HCT116 (cell line): ENCODE data around the gene ECE1. TPM values are rescaled to one million over a fixed set of nuclear protein-coding genes. Genes with fewer than 3 reads are reported as not detected.

ENCODE experiments used
- ATAC-seq: fragments of 200-7000 bp; cut with Tn5 transposase; 2 replicates; pipeline ENCODE4 v1.9.1; 2020; ENCODE audit warnings: mild to moderate bottlenecking, moderate library complexity
- BruUV-seq: library from RNA; stranded (reverse); fragments of 400-500 nt; replicated peaks from 2 replicates; lab custom pipeline; 2021; lab: Mats Ljungman, UMichigan
- CTCF ChIA-PET: fragments of 300-600 bp; sonication (Branson Sonifier 250); formaldehyde crosslinking; loops from one replicate; lab custom pipeline; 2021; ENCODE audit warnings: antibody characterized with exemption; lab: Charles Lee
- POLR2A ChIA-PET: fragments of 300-600, 350-600 bp; sonication (Branson Sonifier 250); formaldehyde crosslinking; loops from one replicate; lab custom pipeline; 2021; ENCODE audit warnings: antibody characterized with exemption; lab: Charles Lee
- RAD21 ChIA-PET, 2 experiments: fragments of 300-600 bp; sonication (Branson Sonifier 250); formaldehyde crosslinking; loops; one replicate each; lab custom pipeline; 2023; ENCODE audit warnings: low total read pairs in 2 of 2; ENCODE audit not compliant: uncharacterized antibody in 2 of 2, unreplicated experiment in 2 of 2, low non-redundant PET in 1 of 2; lab: Charles Lee
- DNase-seq: peaks from one replicate; pipeline ENCODE4 v3.0.0-alpha.2; 2010; ENCODE audit warnings: low read depth, low spot score
- H2AFZ ChIP-seq: fragments of 200-600 bp; shearing (Covaris generic), sonication (generic); 2 replicates; pipeline ENCODE4 v1.6.1; 2017; ENCODE audit warnings: low read depth, mixed run types, mixed read lengths, antibody characterized with exemption, low read length; ENCODE audit not compliant: poor library complexity, severe bottlenecking
- H3K27ac ChIP-seq: 2 replicates; pipeline ENCODE4 v1.5.1; 2012; ENCODE audit warnings: low read depth, low read length
- H3K27me3 ChIP-seq: fragments of 200-600 bp; sonication (generic); 2 replicates; pipeline ENCODE4 v1.6.1; 2016; ENCODE audit warnings: mixed run types, low read length, mixed read lengths; ENCODE audit not compliant: insufficient read depth
- H3K36me3 ChIP-seq, 2 experiments: fragments of 200-500 bp in 1 of 2; fragments of 200-600 bp in 1 of 2; sonication (Bioruptor generic) in 1 of 2; sonication (generic) in 1 of 2; 2 replicates each; pipeline versions ENCODE4 v1.5.1 to v1.6.1; 2014 to 2016; ENCODE audit warnings: low read length in 2 of 2, inconsistent platforms in 1 of 2, mixed read lengths in 1 of 2, mixed run types in 1 of 2; ENCODE audit not compliant: insufficient read depth in 2 of 2, control insufficient read depth in 1 of 2
- H3K4me1 ChIP-seq, 2 experiments: fragments of 200-600 bp in 1 of 2; sonication (generic) in 1 of 2; 2 replicates each; pipeline versions ENCODE4 v1.5.1 to v1.6.1; 2012 to 2017; ENCODE audit warnings: low read length in 2 of 2, inconsistent platforms in 1 of 2, mild to moderate bottlenecking in 1 of 2, mixed read lengths in 1 of 2, mixed run types in 1 of 2, moderate library complexity in 1 of 2; ENCODE audit not compliant: insufficient read depth in 2 of 2, control insufficient read depth in 1 of 2
- H3K4me2 ChIP-seq: fragments of 200-600 bp; sonication (generic); 2 replicates; pipeline ENCODE4 v1.6.1; 2017; ENCODE audit warnings: mixed run types, low read length, mixed read lengths
- H3K4me3 ChIP-seq, 2 experiments: fragments of 200-600 bp in 1 of 2; sonication (generic) in 1 of 2; replicated peaks in 1 of 2; 2 replicates each; pipeline ENCODE4 v1.5.1; 2011 to 2016; ENCODE audit warnings: low read length in 2 of 2, control low read depth in 1 of 2, low read depth in 1 of 2, mild to moderate bottlenecking in 1 of 2, mixed read lengths in 1 of 2, mixed run types in 1 of 2
- H3K79me2 ChIP-seq: fragments of 200-600 bp; sonication (generic); 2 replicates; pipeline ENCODE4 v1.6.1; 2017; ENCODE audit warnings: mild to moderate bottlenecking, mixed run types, low read length, moderate library complexity, mixed read lengths; ENCODE audit not compliant: insufficient read depth
- H3K9ac ChIP-seq: fragments of 200-600 bp; sonication (generic); 2 replicates; pipeline ENCODE4 v1.6.1; 2016; ENCODE audit warnings: low read length, mixed read lengths
- H3K9me2 ChIP-seq: fragments of 200-600 bp; sonication (generic), shearing (Covaris generic); 2 replicates; pipeline ENCODE4 v1.6.1; 2017; ENCODE audit warnings: mixed run types, mild to moderate bottlenecking, moderate library complexity; ENCODE audit not compliant: insufficient read depth
- H3K9me3 ChIP-seq, 2 experiments: fragments of 200-500 bp in 1 of 2; fragments of 200-600 bp in 1 of 2; sonication (Bioruptor generic) in 1 of 2; sonication (generic) in 1 of 2; 2 replicates each; pipeline ENCODE4 v1.6.1; 2014 to 2017; ENCODE audit warnings: low read length in 2 of 2, mixed read lengths in 2 of 2, inconsistent platforms in 1 of 2, low read depth in 1 of 2, mild to moderate bottlenecking in 1 of 2, mixed run types in 1 of 2, moderate library complexity in 1 of 2; ENCODE audit not compliant: control insufficient read depth in 1 of 2, insufficient read depth in 1 of 2
- H4K20me1 ChIP-seq: fragments of 200-600 bp; sonication (generic), shearing (Covaris generic); 2 replicates; pipeline ENCODE4 v1.6.1; 2017; ENCODE audit warnings: mixed run types, mild to moderate bottlenecking, moderate library complexity; ENCODE audit not compliant: insufficient read depth
- CBX3 ChIP-seq: IDR thresholded peaks from 2 replicates; pipeline ENCODE4 v1.6.1; 2012; ENCODE audit warnings: low read depth
- ELF1 ChIP-seq: IDR thresholded peaks from 2 replicates; pipeline ENCODE4 v1.6.1; 2012; ENCODE audit warnings: low read depth, borderline replicate concordance
- EZH2 ChIP-seq: fragments of 200-600 bp; sonication (generic); IDR thresholded peaks from 2 replicates; pipeline ENCODE4 v1.6.1; 2017; ENCODE audit warnings: antibody characterized with exemption, mixed run types
- EZH2phosphoT487 ChIP-seq: fragments of 200-600 bp; IDR thresholded peaks from 2 replicates; pipeline ENCODE4 v1.6.1; 2018; ENCODE audit warnings: antibody characterized with exemption, borderline replicate concordance
- JUND ChIP-seq: IDR thresholded peaks from 2 replicates; pipeline ENCODE4 v1.6.1; 2012
- RAD21 ChIP-seq: IDR thresholded peaks from 2 replicates; pipeline ENCODE4 v1.6.1; 2012; ENCODE audit warnings: low read depth, mild to moderate bottlenecking
- SP1 ChIP-seq: IDR thresholded peaks from 2 replicates; pipeline ENCODE4 v1.6.1; 2012; ENCODE audit warnings: low read depth
- SRF ChIP-seq: IDR thresholded peaks from 2 replicates; pipeline ENCODE4 v1.6.1; 2012; ENCODE audit warnings: low read depth
- TCF7L2 ChIP-seq: IDR thresholded peaks from 2 replicates; pipeline ENCODE4 v1.7.0; 2011; ENCODE audit warnings: borderline replicate concordance, inconsistent platforms; ENCODE audit not compliant: insufficient read depth, insufficient read length; ENCODE audit errors: extremely low read depth
- YY1 ChIP-seq: IDR thresholded peaks from 2 replicates; pipeline ENCODE4 v1.6.1; 2011; ENCODE audit warnings: low read length, low read depth, moderate library complexity, mild to moderate bottlenecking; ENCODE audit not compliant: insufficient replicate concordance; ENCODE audit errors: extremely low read depth
- ZFX ChIP-seq: fragments of 450-650 bp; IDR thresholded peaks from 2 replicates; pipeline ENCODE4 v1.6.1; 2017
- ZNF274 ChIP-seq: fragments of 200-500 bp; sonication (Bioruptor generic); IDR thresholded peaks from 2 replicates; pipeline ENCODE4 v1.6.1; 2014; ENCODE audit warnings: mild to moderate bottlenecking, low read depth, low read length, inconsistent platforms
- intact Hi-C: fragments of 100-400 bp; cut with micrococcal nuclease; formaldehyde crosslinking; loops from 2 replicates; pipeline ENCODE4 v1.10.0; 2022
- total RNA-seq: library from RNA; stranded (reverse); gene quantifications from one replicate; pipeline ENCODE4 v1.2.1, GENCODE V29; 2021; ENCODE audit not compliant: unreplicated experiment
- TF ChIP-seq, protein P1 (sequence below), 3 experiments: fragments of 200-600 bp in 1 of 3; sonication (generic) in 1 of 3; IDR thresholded peaks in 2 of 3; conservative IDR thresholded peaks in 1 of 3; 2 replicates each; pipeline ENCODE4 v1.5.1; 2012 to 2017; ENCODE audit warnings: low read depth in 2 of 3, low read length in 2 of 3, antibody characterized with exemption in 1 of 3, borderline replicate concordance in 1 of 3, control low read depth in 1 of 3, mild to moderate bottlenecking in 1 of 3, mixed read lengths in 1 of 3, mixed run types in 1 of 3, moderate library complexity in 1 of 3; ENCODE audit not compliant: insufficient read depth in 1 of 3
- TF ChIP-seq, protein P2 (sequence below): IDR thresholded peaks from 2 replicates; pipeline ENCODE4 v1.6.1; 2012; ENCODE audit warnings: low read depth
- TF ChIP-seq, protein P3 (sequence below): IDR thresholded peaks from 2 replicates; pipeline ENCODE4 v1.6.1; 2012

ECE1 gene
- total RNA-seq, 1 experiment from 2014 or later = 66.8 TPM

DNA sequence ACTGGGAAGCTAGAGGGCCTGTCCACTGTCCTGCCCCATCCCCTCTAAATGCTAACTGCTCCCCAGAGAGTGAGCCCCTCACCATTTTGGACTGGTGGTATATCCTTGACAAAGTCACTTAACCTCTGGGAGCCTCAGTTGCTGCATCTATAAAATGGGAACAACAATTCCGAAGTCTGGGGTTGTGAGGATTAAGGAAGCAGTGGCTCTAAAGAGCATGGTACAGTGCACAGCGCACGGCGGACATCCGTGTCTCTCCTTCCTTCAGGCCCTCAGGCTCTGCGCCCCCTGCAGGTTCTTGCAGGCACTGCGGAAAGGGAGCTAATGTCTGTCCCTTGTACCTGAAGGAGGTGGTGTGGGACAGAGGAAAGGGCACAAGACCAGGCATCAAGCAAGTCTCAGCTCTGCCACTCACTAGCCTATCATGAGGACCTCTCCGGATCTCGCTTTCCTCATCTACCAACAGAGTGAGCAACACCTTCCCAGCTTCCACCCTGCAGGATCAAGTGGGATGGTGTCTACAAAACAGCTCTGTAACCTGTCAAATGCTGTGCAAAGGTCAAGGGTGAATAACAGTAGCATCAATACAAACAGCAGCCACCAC lies 20.1 kb downstream of the ECE1 start (continued):
- TF ChIP-seq YY1 (peak; percentile 53), SP1 (no peak), EZH2 (no peak)

DNA sequence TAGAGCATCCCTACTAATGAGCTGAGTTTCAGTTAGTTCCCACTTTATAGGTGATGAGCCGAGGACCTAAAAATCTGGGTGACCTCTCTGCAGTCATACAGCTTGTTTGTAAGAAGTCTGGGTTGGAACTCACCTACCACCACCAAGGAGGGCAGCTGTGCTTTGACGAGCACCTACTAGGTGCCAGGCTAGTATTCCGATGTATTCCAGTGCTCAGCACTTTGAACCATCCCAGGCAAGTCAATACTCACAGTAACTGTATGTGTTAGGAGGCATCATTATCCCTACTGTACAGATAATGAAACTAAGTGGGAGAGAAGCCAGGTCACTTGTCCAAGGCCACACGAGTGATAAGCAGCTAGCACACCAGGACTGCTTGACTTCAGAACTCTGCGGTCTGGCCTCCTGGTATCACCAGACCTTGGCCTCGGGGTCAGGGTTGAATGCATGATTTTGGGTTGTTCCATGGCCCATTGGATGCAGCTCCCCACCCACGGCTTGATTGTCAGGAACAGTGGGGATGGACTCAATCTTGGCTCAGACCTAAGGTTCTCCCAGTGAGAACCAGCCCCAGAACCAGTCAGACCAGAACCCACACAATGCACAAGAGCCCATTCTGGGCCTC lies 20.7 kb downstream of the ECE1 start:
- Histone ChIP-seq H3K36me3 (peaks cover 4 to 11% of the 10 kb centered on the region in 2 experiments; a peak in 1 of 4 replicates), H3K27me3 (no peaks in the 10 kb centered on the region), H2AFZ (no peak overlapping the region), H3K27ac (no peak overlapping the region), H4K20me1 (peaks cover 5% of the 10 kb centered on the region; the same call in 1 of the 2 replicates), H3K79me2 (no peaks in the 10 kb centered on the region), H3K9me3 (no peaks in the 10 kb centered on the region), H3K9ac (no peak overlapping the region), H3K4me2 (peak overlapping the region; percentile 42; the same call in 1 of the 2 replicates), H3K4me3 (no peak overlapping the region), H3K4me1 (peaks cover 10 to 35% of the 10 kb centered on the region in 2 experiments), H3K9me2 (no peaks in the 10 kb centered on the region)
- ChIA-PET RAD21 (interaction anchor here (0.6 to 1.6 kb wide), 6 partner anchors 8 to 99 kb away, joined by 5 to 14 read pairs (median 8); no protein-coding TSS in a partner anchor), CTCF (interaction anchor here (0.9 to 2.3 kb wide), 22 partner anchors 8 to 756 kb away, joined by 3 to 41 read pairs (median 8); no protein-coding TSS in a partner anchor), POLR2A (interaction anchor here (1.8 kb wide), 1 partner anchor 8 kb away, joined by 8 read pairs; no protein-coding TSS in a partner anchor)
- BruUV-seq = no TSS peak
- DNase-seq (no peak), ATAC-seq (no peak)
- intact Hi-C loops = no loop called here
- TF ChIP-seq SRF (no peak), EZH2 (no peak), ELF1 (no peak), EZH2phosphoT487 (no peak), JUND (no peak), ZFX (no peak), ZNF274 (no peak), CBX3 (no peak), YY1 (no peak), RAD21 (no peak), TCF7L2 (no peak)
- TF ChIP-seq, protein P1, sequence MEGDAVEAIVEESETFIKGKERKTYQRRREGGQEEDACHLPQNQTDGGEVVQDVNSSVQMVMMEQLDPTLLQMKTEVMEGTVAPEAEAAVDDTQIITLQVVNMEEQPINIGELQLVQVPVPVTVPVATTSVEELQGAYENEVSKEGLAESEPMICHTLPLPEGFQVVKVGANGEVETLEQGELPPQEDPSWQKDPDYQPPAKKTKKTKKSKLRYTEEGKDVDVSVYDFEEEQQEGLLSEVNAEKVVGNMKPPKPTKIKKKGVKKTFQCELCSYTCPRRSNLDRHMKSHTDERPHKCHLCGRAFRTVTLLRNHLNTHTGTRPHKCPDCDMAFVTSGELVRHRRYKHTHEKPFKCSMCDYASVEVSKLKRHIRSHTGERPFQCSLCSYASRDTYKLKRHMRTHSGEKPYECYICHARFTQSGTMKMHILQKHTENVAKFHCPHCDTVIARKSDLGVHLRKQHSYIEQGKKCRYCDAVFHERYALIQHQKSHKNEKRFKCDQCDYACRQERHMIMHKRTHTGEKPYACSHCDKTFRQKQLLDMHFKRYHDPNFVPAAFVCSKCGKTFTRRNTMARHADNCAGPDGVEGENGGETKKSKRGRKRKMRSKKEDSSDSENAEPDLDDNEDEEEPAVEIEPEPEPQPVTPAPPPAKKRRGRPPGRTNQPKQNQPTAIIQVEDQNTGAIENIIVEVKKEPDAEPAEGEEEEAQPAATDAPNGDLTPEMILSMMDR (IDR thresholded peaks at IDR 0.05 in 2 of 3, conservative IDR thresholded peaks at IDR 0.05 in 1 of 3; ENCODE audit: borderline replicate concordance in 1 of 3, insufficient read depth in 1 of 3, low read depth in 2 of 3, low read length in 2 of 3) = no peak
- TF ChIP-seq, protein P2, sequence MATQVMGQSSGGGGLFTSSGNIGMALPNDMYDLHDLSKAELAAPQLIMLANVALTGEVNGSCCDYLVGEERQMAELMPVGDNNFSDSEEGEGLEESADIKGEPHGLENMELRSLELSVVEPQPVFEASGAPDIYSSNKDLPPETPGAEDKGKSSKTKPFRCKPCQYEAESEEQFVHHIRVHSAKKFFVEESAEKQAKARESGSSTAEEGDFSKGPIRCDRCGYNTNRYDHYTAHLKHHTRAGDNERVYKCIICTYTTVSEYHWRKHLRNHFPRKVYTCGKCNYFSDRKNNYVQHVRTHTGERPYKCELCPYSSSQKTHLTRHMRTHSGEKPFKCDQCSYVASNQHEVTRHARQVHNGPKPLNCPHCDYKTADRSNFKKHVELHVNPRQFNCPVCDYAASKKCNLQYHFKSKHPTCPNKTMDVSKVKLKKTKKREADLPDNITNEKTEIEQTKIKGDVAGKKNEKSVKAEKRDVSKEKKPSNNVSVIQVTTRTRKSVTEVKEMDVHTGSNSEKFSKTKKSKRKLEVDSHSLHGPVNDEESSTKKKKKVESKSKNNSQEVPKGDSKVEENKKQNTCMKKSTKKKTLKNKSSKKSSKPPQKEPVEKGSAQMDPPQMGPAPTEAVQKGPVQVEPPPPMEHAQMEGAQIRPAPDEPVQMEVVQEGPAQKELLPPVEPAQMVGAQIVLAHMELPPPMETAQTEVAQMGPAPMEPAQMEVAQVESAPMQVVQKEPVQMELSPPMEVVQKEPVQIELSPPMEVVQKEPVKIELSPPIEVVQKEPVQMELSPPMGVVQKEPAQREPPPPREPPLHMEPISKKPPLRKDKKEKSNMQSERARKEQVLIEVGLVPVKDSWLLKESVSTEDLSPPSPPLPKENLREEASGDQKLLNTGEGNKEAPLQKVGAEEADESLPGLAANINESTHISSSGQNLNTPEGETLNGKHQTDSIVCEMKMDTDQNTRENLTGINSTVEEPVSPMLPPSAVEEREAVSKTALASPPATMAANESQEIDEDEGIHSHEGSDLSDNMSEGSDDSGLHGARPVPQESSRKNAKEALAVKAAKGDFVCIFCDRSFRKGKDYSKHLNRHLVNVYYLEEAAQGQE = no peak
- TF ChIP-seq, protein P3, sequence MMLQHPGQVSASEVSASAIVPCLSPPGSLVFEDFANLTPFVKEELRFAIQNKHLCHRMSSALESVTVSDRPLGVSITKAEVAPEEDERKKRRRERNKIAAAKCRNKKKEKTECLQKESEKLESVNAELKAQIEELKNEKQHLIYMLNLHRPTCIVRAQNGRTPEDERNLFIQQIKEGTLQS = no peak
